Measurements from ENCODE around the gene SMURF1. TPM values are rescaled to one million over a fixed set of nuclear protein-coding genes. Genes with fewer than 3 reads are reported as not detected.
"Not testable (repeated sequence)": the region's sequence is repeated elsewhere in the genome, so short reads cannot be mapped to it uniquely, and the experiment has no call there.

SMURF1 gene
- total RNA-seq, 1 experiment from 2014 or later, result 16.7 TPM

DNA sequence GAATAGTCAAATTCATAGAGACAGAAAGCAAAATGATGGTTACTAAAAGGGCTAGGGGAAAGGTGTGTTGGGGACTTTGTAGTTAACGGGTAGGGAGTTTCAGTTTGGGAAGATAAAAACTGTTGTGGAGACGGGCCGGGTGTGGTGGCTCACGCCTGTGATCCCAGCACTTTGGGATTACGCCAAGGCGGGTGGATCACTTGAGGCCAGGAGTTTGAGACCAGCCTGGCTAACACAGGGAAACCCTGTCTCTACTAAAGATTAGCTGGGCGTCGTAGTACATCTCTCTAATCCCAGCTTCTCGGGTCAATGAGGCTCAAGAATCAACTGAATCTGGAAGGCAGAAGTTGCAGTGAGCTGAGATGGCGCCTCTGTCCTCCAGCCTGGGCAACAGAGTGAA, 33.3 kb upstream of the SMURF1 start:
- Histone ChIP-seq H3K36me3 (ENCODE audit: insufficient read depth, low read length) (no peaks in the 10 kb centered on the region), H3K27ac (ENCODE audit: low read length) (no peak overlapping the region), H3K4me3 (ENCODE audit: low read length) (no peak overlapping the region), H3K79me2 (ENCODE audit: low read length) (no peaks in the 10 kb centered on the region), H3K9ac (ENCODE audit: low read length) (no peak overlapping the region), H2AFZ (ENCODE audit: low read length) (no peak overlapping the region), H3K9me2 (replicated peaks; ENCODE audit: insufficient read depth, low read length) (no peaks in the 10 kb centered on the region), H3K27me3 (ENCODE audit: low read length) (no peaks in the 10 kb centered on the region), H3K4me2 (ENCODE audit: low read depth, low read length, poor library complexity, severe bottlenecking) (no peak overlapping the region), H3K4me1 (ENCODE audit: low read length) (no peaks in the 10 kb centered on the region), H4K20me1 (ENCODE audit: insufficient read depth, low read depth, low read length) (no peaks in the 10 kb centered on the region), H3K9me3 (ENCODE audit: low read length) (no peaks in the 10 kb centered on the region)
- no peak for DNase-seq

DNA sequence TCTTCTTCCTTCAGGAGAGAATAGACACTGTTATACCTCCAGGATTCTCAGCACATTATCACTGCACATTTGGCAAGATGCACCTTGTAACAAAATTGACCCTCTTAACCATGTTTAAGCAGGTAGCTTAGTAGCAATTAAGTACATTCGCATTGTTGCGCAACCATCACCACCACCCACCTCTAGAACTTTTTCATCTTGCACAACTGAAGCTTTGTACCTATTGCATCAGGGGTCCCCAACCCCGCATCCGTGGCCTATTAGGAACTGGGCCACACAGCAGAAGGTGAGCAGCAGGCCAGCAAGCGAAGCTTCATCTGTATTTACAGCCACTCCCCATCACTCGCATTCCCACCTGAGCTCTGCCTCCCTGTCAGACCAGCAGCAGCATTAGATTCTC, 29.9 kb upstream of the SMURF1 start:
- Histone ChIP-seq H3K4me3 (ENCODE audit: low read length) (no peak overlapping the region), H2AFZ (ENCODE audit: low read length) (no peak overlapping the region), H3K4me2 (ENCODE audit: low read depth, low read length, poor library complexity, severe bottlenecking) (no peak overlapping the region), H3K27ac (ENCODE audit: low read length) (no peak overlapping the region), H3K9ac (ENCODE audit: low read length) (no peak overlapping the region), H3K9me2 (replicated peaks; ENCODE audit: insufficient read depth, low read length) (no peaks in the 10 kb centered on the region), H3K79me2 (ENCODE audit: low read length) (no peaks in the 10 kb centered on the region), H3K27me3 (ENCODE audit: low read length) (no peaks in the 10 kb centered on the region), H3K9me3 (ENCODE audit: low read length) (no peaks in the 10 kb centered on the region), H3K36me3 (ENCODE audit: insufficient read depth, low read length) (no peaks in the 10 kb centered on the region), H4K20me1 (ENCODE audit: insufficient read depth, low read depth, low read length) (no peaks in the 10 kb centered on the region), H3K4me1 (ENCODE audit: low read length) (no peaks in the 10 kb centered on the region)
- DNase-seq, result no peak

GRCh38 chr7:99171731-99172130, 27.8 kb upstream of the SMURF1 start:
- DNase-seq, result no peak
- Histone ChIP-seq H3K9me2 (replicated peaks; ENCODE audit: insufficient read depth, low read length) (no peaks in the 10 kb centered on the region), H4K20me1 (ENCODE audit: insufficient read depth, low read depth, low read length) (no peaks in the 10 kb centered on the region), H3K9ac (ENCODE audit: low read length) (no peak overlapping the region), H3K4me3 (ENCODE audit: low read length) (no peak overlapping the region), H3K9me3 (ENCODE audit: low read length) (no peaks in the 10 kb centered on the region), H3K27me3 (ENCODE audit: low read length) (no peaks in the 10 kb centered on the region), H2AFZ (ENCODE audit: low read length) (no peak overlapping the region), H3K27ac (ENCODE audit: low read length) (no peak overlapping the region), H3K36me3 (ENCODE audit: insufficient read depth, low read length) (no peaks in the 10 kb centered on the region), H3K4me2 (ENCODE audit: low read depth, low read length, poor library complexity, severe bottlenecking) (no peak overlapping the region), H3K79me2 (ENCODE audit: low read length) (no peaks in the 10 kb centered on the region), H3K4me1 (ENCODE audit: low read length) (no peaks in the 10 kb centered on the region)

DNA sequence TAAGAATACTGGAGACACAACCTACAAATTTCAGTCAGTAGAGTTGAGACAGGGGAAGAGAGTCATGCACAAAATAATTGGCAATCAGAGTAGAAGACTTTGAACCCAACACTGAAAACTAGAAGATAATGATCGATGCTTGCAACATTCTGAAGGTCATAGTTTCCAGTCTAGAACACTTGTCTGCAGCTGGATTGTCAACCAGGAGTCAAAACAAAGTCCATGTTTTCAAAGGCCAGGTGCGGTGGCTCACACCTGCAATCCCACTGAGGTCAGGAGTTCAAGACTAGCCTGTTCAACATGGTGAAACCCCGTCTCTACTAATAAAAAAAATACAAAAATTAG, 26.8 kb upstream of the SMURF1 start:
- Histone ChIP-seq H3K36me3 (ENCODE audit: insufficient read depth, low read length) (no peaks in the 10 kb centered on the region), H3K4me3 (ENCODE audit: low read length) (no peak overlapping the region), H3K9me2 (replicated peaks; ENCODE audit: insufficient read depth, low read length) (no peaks in the 10 kb centered on the region), H3K9me3 (ENCODE audit: low read length) (no peaks in the 10 kb centered on the region), H3K27me3 (ENCODE audit: low read length) (no peaks in the 10 kb centered on the region), H2AFZ (ENCODE audit: low read length) (no peak overlapping the region), H3K4me1 (ENCODE audit: low read length) (no peaks in the 10 kb centered on the region), H3K27ac (ENCODE audit: low read length) (no peak overlapping the region), H4K20me1 (ENCODE audit: insufficient read depth, low read depth, low read length) (no peaks in the 10 kb centered on the region), H3K4me2 (ENCODE audit: low read depth, low read length, poor library complexity, severe bottlenecking) (no peak overlapping the region), H3K9ac (ENCODE audit: low read length) (no peak overlapping the region), H3K79me2 (ENCODE audit: low read length) (no peaks in the 10 kb centered on the region)
- no peak for DNase-seq

DNA sequence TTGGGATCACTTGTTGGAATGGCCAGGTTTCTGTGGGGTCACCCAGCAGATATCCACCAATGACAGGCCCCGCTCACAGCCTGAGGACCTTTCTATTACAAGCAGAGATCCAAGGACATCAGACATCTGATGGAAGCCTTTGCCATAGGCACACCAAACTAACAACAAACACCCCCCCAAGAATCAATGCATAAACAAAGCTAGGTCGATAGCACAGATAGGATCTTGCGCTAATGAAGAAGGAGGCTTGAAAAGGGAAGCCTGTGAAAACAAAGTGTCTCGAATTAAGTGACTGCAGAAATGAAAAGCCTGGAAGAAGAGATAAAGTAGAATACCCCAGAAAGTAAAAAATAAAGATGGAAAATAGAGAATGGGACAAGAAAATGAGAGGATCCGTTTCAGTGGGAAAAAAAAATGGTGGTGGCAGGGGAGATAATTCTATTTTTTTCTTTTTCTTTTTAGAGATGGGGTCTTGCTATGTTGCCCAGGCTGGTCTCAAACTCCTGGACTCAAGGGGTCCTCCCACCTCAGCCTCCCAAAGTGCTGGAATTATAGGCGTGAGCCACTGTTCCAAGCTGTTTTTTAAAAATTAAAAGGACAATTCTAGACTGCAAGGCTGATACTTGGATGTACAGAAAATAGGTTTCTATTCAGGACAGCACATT, 26.3 kb upstream of the SMURF1 start:
- Histone ChIP-seq H3K4me3 (ENCODE audit: low read length) (no peak overlapping the region), H3K9me2 (replicated peaks; ENCODE audit: insufficient read depth, low read length) (no peaks in the 10 kb centered on the region), H3K9me3 (ENCODE audit: low read length) (no peaks in the 10 kb centered on the region), H3K4me1 (ENCODE audit: low read length) (no peaks in the 10 kb centered on the region), H2AFZ (ENCODE audit: low read length) (no peak overlapping the region), H3K9ac (ENCODE audit: low read length) (no peak overlapping the region), H3K4me2 (ENCODE audit: low read depth, low read length, poor library complexity, severe bottlenecking) (no peak overlapping the region), H3K27ac (ENCODE audit: low read length) (no peak overlapping the region), H3K27me3 (ENCODE audit: low read length) (no peaks in the 10 kb centered on the region), H4K20me1 (ENCODE audit: insufficient read depth, low read depth, low read length) (no peaks in the 10 kb centered on the region), H3K79me2 (ENCODE audit: low read length) (no peaks in the 10 kb centered on the region), H3K36me3 (ENCODE audit: insufficient read depth, low read length) (no peaks in the 10 kb centered on the region)
- DNase-seq, result no peak

- no peak overlapping the region for H3K4me2 ChIP-seq (ENCODE audit: low read depth, low read length, poor library complexity, severe bottlenecking)
- no peaks in the 10 kb centered on the region for H3K9me2 ChIP-seq (replicated peaks; ENCODE audit: insufficient read depth, low read length)
- H3K36me3 ChIP-seq (ENCODE audit: insufficient read depth, low read length), result no peaks in the 10 kb centered on the region
- no peaks in the 10 kb centered on the region for H3K27me3 ChIP-seq (ENCODE audit: low read length)
- no peak overlapping the region for H3K4me3 ChIP-seq (ENCODE audit: low read length)
- no peaks in the 10 kb centered on the region for H3K9me3 ChIP-seq (ENCODE audit: low read length)
- no peak overlapping the region for H2AFZ ChIP-seq (ENCODE audit: low read length)
- H3K4me1 ChIP-seq (ENCODE audit: low read length), result peaks cover 15% of the 10 kb centered on the region
- DNase-seq, result no peak
- no peak overlapping the region for H3K9ac ChIP-seq (ENCODE audit: low read length)
- no peak overlapping the region for H3K27ac ChIP-seq (ENCODE audit: low read length)
- H4K20me1 ChIP-seq (ENCODE audit: insufficient read depth, low read depth, low read length), result no peaks in the 10 kb centered on the region
- no peaks in the 10 kb centered on the region for H3K79me2 ChIP-seq (ENCODE audit: low read length)
These were observed 23.2 kb upstream of the SMURF1 start for GRCh38 chr7:99167072-99167471.

DNA sequence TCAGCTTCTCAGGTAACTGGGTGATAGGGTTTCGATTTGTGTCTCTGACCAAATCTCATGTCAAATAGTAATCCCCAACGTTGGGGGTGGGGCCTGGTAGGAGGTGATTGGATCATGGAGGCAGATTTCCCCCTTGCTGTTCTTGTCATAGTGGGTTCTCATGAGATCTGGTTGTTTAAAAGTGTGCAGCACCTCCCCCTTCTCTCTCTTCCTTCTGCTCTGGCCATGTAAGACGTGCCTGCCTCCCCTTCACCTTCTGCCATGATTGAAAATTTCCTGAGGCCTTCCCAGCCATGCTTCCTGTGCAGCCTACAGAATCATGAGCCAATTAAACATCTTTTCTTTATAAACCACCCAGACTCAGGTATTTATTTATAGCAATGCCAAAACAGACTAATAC, 21.9 kb upstream of the SMURF1 start:
- Histone ChIP-seq H2AFZ (ENCODE audit: low read length) (no peak overlapping the region), H3K4me1 (ENCODE audit: low read length) (peaks cover 23% of the 10 kb centered on the region), H3K9ac (ENCODE audit: low read length) (no peak overlapping the region), H3K36me3 (ENCODE audit: insufficient read depth, low read length) (no peaks in the 10 kb centered on the region), H3K27ac (ENCODE audit: low read length) (no peak overlapping the region), H3K79me2 (ENCODE audit: low read length) (no peaks in the 10 kb centered on the region), H3K4me3 (ENCODE audit: low read length) (no peak overlapping the region), H3K4me2 (ENCODE audit: low read depth, low read length, poor library complexity, severe bottlenecking) (no peak overlapping the region), H3K9me2 (replicated peaks; ENCODE audit: insufficient read depth, low read length) (no peaks in the 10 kb centered on the region), H4K20me1 (ENCODE audit: insufficient read depth, low read depth, low read length) (no peaks in the 10 kb centered on the region), H3K27me3 (ENCODE audit: low read length) (no peaks in the 10 kb centered on the region), H3K9me3 (ENCODE audit: low read length) (no peaks in the 10 kb centered on the region)
- no peak for DNase-seq

- not testable (repeated sequence) for H3K9ac ChIP-seq (ENCODE audit: low read length); H3K9me3 ChIP-seq (ENCODE audit: low read length); H3K4me3 ChIP-seq (ENCODE audit: low read length); H3K36me3 ChIP-seq (ENCODE audit: insufficient read depth, low read length); H4K20me1 ChIP-seq (ENCODE audit: insufficient read depth, low read depth, low read length); H3K4me2 ChIP-seq (ENCODE audit: low read depth, low read length, poor library complexity, severe bottlenecking); H3K9me2 ChIP-seq (replicated peaks; ENCODE audit: insufficient read depth, low read length); H3K27me3 ChIP-seq (ENCODE audit: low read length); H2AFZ ChIP-seq (ENCODE audit: low read length); H3K27ac ChIP-seq (ENCODE audit: low read length); H3K79me2 ChIP-seq (ENCODE audit: low read length)
- peak; percentile 75 for DNase-seq
- peaks cover 23% of the 10 kb centered on the region for H3K4me1 ChIP-seq (ENCODE audit: low read length)
These were observed 19.8 kb upstream of the SMURF1 start for GRCh38 chr7:99163669-99164068.

DNA sequence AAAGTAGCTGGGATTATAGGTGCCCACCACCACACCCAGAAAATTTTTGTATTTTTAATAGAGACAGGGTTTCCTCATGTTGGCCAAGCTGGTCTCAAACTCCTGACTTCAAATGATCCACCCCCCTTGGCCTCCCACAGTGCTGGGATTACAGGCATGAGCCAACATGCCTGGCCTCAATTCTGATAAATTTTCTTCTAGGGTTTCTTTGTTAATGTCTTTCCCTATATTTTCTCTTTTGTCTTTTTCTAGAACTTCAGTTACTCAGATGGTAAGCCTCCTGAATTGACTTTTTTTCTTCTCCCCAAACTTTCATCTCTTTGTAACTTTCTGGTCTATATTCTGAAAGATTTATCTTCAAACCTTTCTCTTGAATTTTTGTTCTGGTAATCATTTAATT, 12.7 kb upstream of the SMURF1 start:
- H3K4me2 ChIP-seq (ENCODE audit: low read depth, low read length, poor library complexity, severe bottlenecking), result no peak overlapping the region
- peaks cover 24% of the 10 kb centered on the region for H3K4me1 ChIP-seq (ENCODE audit: low read length)
- no peaks in the 10 kb centered on the region for H3K36me3 ChIP-seq (ENCODE audit: insufficient read depth, low read length)
- H3K4me3 ChIP-seq (ENCODE audit: low read length), result no peak overlapping the region
- no peaks in the 10 kb centered on the region for H3K9me3 ChIP-seq (ENCODE audit: low read length)
- H2AFZ ChIP-seq (ENCODE audit: low read length), result no peak overlapping the region
- DNase-seq, result no peak
- H3K79me2 ChIP-seq (ENCODE audit: low read length), result no peaks in the 10 kb centered on the region
- no peak overlapping the region for H3K27ac ChIP-seq (ENCODE audit: low read length)
- no peaks in the 10 kb centered on the region for H3K27me3 ChIP-seq (ENCODE audit: low read length)
- no peak overlapping the region for H3K9ac ChIP-seq (ENCODE audit: low read length)
- H3K9me2 ChIP-seq (replicated peaks; ENCODE audit: insufficient read depth, low read length), result no peaks in the 10 kb centered on the region
- no peaks in the 10 kb centered on the region for H4K20me1 ChIP-seq (ENCODE audit: insufficient read depth, low read depth, low read length)

Data from Karpas-422 (cell line).